Measurements from ENCODE around the gene ZNF117. TPM values are rescaled to one million over a fixed set of nuclear protein-coding genes. Genes with fewer than 3 reads are reported as not detected.
"Not testable (repeated sequence)": the region's sequence is repeated elsewhere in the genome, so short reads cannot be mapped to it uniquely, and the experiment has no call there.

ZNF117 gene
- total and polyA plus RNA-seq, 3 donors from 2014 or later = 5.8 to 45.7 (median 43.5) TPM

DNA sequence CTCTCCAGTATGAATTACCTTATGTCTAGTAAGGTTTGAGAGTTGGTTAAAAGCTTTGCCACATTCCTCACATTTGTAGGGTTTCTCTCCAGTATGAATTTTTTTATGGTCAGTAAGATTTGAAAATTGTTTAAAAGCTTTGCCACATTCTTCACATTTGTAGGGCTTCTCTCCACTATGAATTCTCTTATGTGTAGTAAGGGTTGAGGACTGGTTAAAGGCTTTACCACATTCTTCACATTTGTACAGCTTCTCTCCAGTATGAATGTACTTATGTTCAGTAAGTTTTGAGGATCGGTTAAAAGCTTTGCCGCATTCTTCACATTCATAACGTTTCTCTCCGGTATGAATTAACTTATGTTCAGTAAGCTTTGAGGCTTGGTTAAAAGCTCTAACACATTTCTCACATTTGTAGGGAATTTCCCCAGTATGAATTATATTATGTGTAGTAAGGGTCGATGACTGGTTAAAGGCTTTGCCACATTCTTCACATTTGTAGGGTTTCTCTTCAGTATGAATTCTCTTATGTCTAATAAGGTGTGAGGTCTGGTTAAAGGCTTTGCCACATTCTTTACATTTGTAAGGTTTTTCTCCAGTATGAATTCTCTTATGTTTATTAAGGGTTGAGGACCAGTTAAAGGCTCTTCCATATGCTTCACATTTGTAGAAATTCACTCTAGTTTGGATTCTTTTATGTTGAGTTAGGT is 12.2 kb downstream of the ZNF117 start:
- no peak overlapping the region for H3K27ac ChIP-seq
- TF ChIP-seq, protein P1, sequence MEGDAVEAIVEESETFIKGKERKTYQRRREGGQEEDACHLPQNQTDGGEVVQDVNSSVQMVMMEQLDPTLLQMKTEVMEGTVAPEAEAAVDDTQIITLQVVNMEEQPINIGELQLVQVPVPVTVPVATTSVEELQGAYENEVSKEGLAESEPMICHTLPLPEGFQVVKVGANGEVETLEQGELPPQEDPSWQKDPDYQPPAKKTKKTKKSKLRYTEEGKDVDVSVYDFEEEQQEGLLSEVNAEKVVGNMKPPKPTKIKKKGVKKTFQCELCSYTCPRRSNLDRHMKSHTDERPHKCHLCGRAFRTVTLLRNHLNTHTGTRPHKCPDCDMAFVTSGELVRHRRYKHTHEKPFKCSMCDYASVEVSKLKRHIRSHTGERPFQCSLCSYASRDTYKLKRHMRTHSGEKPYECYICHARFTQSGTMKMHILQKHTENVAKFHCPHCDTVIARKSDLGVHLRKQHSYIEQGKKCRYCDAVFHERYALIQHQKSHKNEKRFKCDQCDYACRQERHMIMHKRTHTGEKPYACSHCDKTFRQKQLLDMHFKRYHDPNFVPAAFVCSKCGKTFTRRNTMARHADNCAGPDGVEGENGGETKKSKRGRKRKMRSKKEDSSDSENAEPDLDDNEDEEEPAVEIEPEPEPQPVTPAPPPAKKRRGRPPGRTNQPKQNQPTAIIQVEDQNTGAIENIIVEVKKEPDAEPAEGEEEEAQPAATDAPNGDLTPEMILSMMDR (IDR thresholded peaks at IDR 0.05) = no peak
- TF ChIP-seq POLR2A (IDR thresholded peaks at IDR 0.05) = no peak
- no peak for DNase-seq
- no peaks in the 10 kb centered on the region for H3K4me1 ChIP-seq
- WGBS, 2 donors = 93 to 96% methylated on average over 5 of the region's 5 CpGs
- H3K36me3 ChIP-seq (ENCODE audit: low read depth, missing control alignments) = no peaks in the 10 kb centered on the region
- intact Hi-C loops (cut with DNase I; ENCODE audit: low total_unique reads) = no loop called here
- no peak overlapping the region for H3K4me3 ChIP-seq
- no peaks in the 10 kb centered on the region for H3K9me3 ChIP-seq
- H3K27me3 ChIP-seq = no peaks in the 10 kb centered on the region

DNA sequence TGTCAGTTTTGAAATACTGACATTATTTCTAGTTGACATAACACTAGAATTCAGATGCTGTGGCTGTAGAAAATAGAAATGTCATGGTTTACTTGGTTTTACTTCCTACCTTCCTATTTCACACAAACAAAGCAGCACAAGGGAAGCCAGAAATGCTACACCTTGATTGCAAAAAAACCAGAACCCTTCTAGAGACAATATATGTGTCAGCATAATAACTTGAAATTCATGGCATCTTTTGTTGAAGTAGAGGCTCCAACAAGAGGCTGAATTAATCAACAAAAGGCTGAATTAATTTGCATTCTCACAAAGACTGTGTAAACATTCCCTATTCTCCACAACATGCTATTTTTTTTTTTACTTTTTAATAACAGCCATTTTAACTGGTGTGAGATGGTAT is 25.2 kb downstream of the ZNF117 start:
- no peaks in the 10 kb centered on the region for H3K27me3 ChIP-seq
- no peak for DNase-seq
- no peaks in the 10 kb centered on the region for H3K4me1 ChIP-seq
- no peaks in the 10 kb centered on the region for H3K9me3 ChIP-seq
- H3K27ac ChIP-seq = no peak overlapping the region
- H3K36me3 ChIP-seq (ENCODE audit: low read depth, missing control alignments) = no peaks in the 10 kb centered on the region
- H3K4me3 ChIP-seq = no peak overlapping the region
- TF ChIP-seq, protein P1 (IDR thresholded peaks at IDR 0.05) = no peak
- no peak for TF ChIP-seq POLR2A (IDR thresholded peaks at IDR 0.05)
- intact Hi-C loops (cut with DNase I; ENCODE audit: low total_unique reads) = no loop called here

DNA sequence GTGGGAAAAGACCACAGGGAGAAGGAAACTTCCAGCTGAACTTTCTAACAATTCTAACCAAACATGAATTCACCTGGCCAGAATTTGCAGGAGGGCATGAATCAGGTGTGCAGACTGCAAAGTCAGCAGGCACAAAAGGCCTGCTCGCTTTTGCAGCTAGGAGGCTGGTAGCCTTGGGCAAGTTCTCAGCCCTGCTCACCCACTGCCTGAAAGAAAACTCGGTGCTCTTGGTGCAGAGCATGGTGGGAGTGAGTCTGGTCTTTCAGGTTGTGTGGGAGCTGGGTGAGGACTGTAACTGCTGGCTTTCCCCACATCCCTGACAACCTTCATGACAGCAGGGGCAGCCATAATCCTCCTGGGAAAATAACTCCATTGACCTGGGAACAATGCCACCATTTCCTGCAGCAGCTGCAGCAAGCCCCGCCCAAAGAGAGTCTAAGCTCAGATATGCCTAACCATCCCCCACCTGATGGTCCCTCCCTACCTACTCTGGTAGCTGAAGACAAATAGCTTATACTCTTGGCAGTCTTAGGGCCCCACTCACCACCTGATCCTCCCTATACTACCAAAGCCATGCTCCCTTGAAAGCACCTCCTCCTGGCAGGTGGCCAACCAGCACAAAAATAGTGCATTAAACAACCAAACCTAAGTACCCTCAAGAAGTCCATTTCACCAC is 31.6 kb downstream of the ZNF117 start:
- no peak overlapping the region for H3K27ac ChIP-seq
- no peaks in the 10 kb centered on the region for H3K36me3 ChIP-seq (ENCODE audit: low read depth, missing control alignments)
- H3K4me1 ChIP-seq = no peaks in the 10 kb centered on the region
- H3K9me3 ChIP-seq = no peaks in the 10 kb centered on the region
- H3K27me3 ChIP-seq = no peaks in the 10 kb centered on the region
- no peak for DNase-seq
- TF ChIP-seq, protein P1 (IDR thresholded peaks at IDR 0.05) = no peak
- no peak for TF ChIP-seq POLR2A (IDR thresholded peaks at IDR 0.05)
- WGBS, 2 donors = 100% methylated on average over 1 to 2 of the region's 3 CpGs
- intact Hi-C loops (cut with DNase I; ENCODE audit: low total_unique reads) = no loop called here
- no peak overlapping the region for H3K4me3 ChIP-seq

DNA sequence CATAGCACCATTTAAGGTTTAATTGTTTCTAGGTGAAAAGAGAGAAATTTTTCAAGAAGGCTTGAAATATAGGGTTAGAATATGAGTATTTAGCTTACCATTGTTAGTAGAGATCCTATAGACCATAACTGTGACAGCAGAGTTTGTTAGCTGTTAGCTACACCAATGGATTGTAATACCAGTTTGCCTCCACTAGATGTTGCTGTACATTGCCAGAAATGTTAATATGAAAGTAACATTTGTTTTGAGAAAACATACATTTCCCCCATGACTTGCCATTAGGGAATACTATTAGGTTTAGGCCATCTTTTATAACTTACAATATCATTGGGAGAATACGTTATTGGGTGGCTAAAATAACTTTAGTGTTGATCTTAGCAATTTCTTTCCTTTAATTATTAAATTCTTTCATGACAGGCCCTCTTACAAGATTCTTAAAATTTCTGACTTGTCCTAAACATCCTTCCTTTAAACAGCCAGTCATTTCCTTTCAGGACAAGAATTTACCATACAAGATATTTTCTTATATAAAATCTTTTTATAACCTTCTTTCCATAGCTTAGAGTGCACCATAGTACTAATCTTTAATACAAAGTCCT is 39.5 kb downstream of the ZNF117 start:
- intact Hi-C loops (cut with DNase I; ENCODE audit: low total_unique reads) = loop anchor here (5.0 kb wide), 1 partner anchor 356 kb away; no protein-coding TSS in a partner anchor

DNA sequence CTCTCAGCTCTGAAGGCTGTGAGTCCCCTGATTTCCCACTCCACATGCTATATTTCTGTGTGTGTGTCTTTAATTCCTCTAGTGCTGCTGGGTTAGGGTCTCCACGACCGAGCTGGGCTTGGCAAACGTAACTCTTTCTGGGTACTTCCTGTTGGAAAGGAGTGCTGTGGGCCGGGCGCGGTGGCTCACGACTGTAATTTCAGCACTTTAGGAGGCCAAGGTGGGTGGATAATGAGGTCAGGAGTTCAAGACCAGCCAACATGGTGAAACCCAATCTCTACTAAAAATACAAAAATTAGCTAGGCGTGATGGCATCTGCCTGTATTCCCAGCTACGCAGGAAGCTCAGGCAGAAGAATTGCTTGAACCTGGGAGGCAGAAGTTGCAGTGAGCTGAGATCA is 40.2 kb downstream of the ZNF117 start:
- DNase-seq; H3K36me3 ChIP-seq (ENCODE audit: low read depth, missing control alignments); H3K4me3 ChIP-seq; H3K27ac ChIP-seq; H3K9me3 ChIP-seq; H3K27me3 ChIP-seq: not testable (repeated sequence)
- H3K4me1 ChIP-seq = peaks cover 12% of the 10 kb centered on the region
- WGBS, 2 donors = 64 to 67% methylated on average over 7 to 9 of the region's 9 CpGs
- intact Hi-C loops (cut with DNase I; ENCODE audit: low total_unique reads) = loop anchor here (5.0 kb wide), 1 partner anchor 357 kb away; no protein-coding TSS in a partner anchor

More for the DNA sequence above, 39.5 kb downstream of the ZNF117 start:
- Histone ChIP-seq H3K4me1 (peaks cover 12% of the 10 kb centered on the region), H3K36me3 (ENCODE audit: low read depth, missing control alignments) (no peaks in the 10 kb centered on the region), H3K9me3 (no peaks in the 10 kb centered on the region), H3K27me3 (no peaks in the 10 kb centered on the region), H3K27ac (no peak overlapping the region), H3K4me3 (no peak overlapping the region)
- 27 to 35% methylated on average over 1 of the region's 1 CpG for WGBS, 2 donors
- TF ChIP-seq, protein P1 (IDR thresholded peaks at IDR 0.05) = peak; percentile 69 to 85 (median 74)
- no peak for TF ChIP-seq POLR2A (IDR thresholded peaks at IDR 0.05)
- DNase-seq = no peak

DNA sequence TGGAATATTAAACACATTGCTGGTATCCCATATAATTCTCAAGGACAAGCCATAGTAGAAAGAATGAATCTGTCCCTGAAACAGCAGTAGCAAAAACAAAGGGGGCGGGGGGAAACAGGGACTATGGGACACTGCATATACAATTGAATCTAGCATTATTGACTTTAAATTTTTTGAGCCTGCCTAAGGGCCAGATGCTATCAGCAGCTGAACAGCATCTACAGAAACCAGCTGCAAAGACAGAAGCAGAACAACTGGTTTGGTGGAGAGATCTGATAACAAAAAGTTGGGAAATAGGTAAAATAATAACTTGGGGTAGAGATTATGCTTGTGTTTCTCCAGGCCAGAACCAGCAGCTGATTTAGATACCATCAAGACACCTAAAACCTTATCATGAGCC is 42.1 kb downstream of the ZNF117 start:
- peaks cover 12% of the 10 kb centered on the region for H3K4me1 ChIP-seq
- DNase-seq; H3K36me3 ChIP-seq (ENCODE audit: low read depth, missing control alignments); H3K27ac ChIP-seq; H3K4me3 ChIP-seq; H3K27me3 ChIP-seq; intact Hi-C loops (cut with DNase I; ENCODE audit: low total_unique reads); H3K9me3 ChIP-seq: not testable (repeated sequence)
- WGBS, 2 donors = 91 to 94% methylated on average over 1 of the region's 1 CpG

All from testis (tissue), 3 donors.